Large intestine (tissue), 3 donors: ENCODE data around the gene PAQR5. TPM values are rescaled to one million over a fixed set of nuclear protein-coding genes. Genes with fewer than 3 reads are reported as not detected.
A peak's percentile ranks its signal among the peaks of the same experiment; 100 is the strongest.

Experiments
- DNase-seq, 2 donors: peaks; one replicate each; pipeline versions ENCODE4 v3.0.0 to v3.0.0-alpha.2; 2013
- H3K27ac ChIP-seq: one replicate; pipeline ENCODE4 v1.5.1; 2013; ENCODE audit warnings: low read length
- H3K27me3 ChIP-seq: 2 replicates; pipeline ENCODE4 v1.6.1; 2013; ENCODE audit warnings: low read length; ENCODE audit not compliant: control insufficient read depth, insufficient read depth
- H3K36me3 ChIP-seq: 2 replicates; pipeline ENCODE4 v1.6.1; 2013; ENCODE audit warnings: low read length; ENCODE audit not compliant: control insufficient read depth, insufficient read depth
- H3K4me1 ChIP-seq: one replicate; pipeline ENCODE4 v1.6.1; 2013; ENCODE audit warnings: low read length; ENCODE audit not compliant: control insufficient read depth, insufficient read depth
- H3K4me3 ChIP-seq: one replicate; pipeline ENCODE4 v1.5.1; 2013; ENCODE audit warnings: low read length
- H3K9me3 ChIP-seq: one replicate; pipeline ENCODE4 v1.6.1; 2013; ENCODE audit warnings: mild to moderate bottlenecking, low read depth, low read length, moderate library complexity; ENCODE audit not compliant: control insufficient read depth
- WGBS: methylation state at CpG from one replicate; pipeline ENCODE4 v1.1.5; 2013; ENCODE audit warnings: low lambda C conversion rate; ENCODE audit not compliant: insufficient coverage; 5-methylcytosine and 5-hydroxymethylcytosine counted together
- polyA plus RNA-seq: library from polyadenylated mRNA; unstranded; fragments of 120-200 nt; gene quantifications from one replicate; pipeline ENCODE4 v1.2.1, GENCODE V29; 2013

Gene PAQR5
- polyA plus RNA-seq, 1 donor, result 3.4 TPM

- no peak for DNase-seq
- peaks cover 24% of the 10 kb centered on the region for H3K4me1 ChIP-seq
- no CpG with 5 or more reads among the region's 6 CpGs for WGBS
- H3K27ac ChIP-seq, result no peak overlapping the region
- H3K27me3 ChIP-seq, result peaks cover 14% of the 10 kb centered on the region
- H3K4me3 ChIP-seq, result no peak overlapping the region
- H3K9me3 ChIP-seq, result no peaks in the 10 kb centered on the region
- H3K36me3 ChIP-seq, result no peaks in the 10 kb centered on the region
Observed at GRCh38 chr15:69303337-69304181, 4.8 kb downstream of the PAQR5 start.

DNA sequence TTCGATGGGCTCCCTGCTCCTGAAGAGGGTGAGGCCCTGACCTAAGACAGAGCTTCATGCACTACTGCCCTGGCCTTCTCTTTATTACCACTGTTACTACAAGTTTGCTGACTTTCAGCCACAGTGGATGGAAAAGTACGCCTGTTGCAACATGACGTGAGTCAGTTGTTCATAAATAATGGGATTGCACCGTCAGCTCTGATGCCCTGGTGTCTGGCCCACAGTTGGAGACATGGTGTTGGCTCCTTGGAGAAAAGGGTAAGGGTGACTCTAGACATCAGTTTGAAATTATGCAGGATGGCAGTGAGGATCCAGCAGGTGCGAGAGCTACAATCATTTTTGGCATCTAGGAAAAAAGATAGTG, 5.5 kb downstream of the PAQR5 start:
- no peak overlapping the region for H3K4me3 ChIP-seq
- peak overlapping the region; percentile 47 for H3K27ac ChIP-seq
- no peaks in the 10 kb centered on the region for H3K9me3 ChIP-seq
- DNase-seq, result peak; percentile 52 to 79
- no CpG with 5 or more reads among the region's 5 CpGs for WGBS
- peaks cover 23% of the 10 kb centered on the region for H3K4me1 ChIP-seq
- H3K27me3 ChIP-seq, result peaks cover 12% of the 10 kb centered on the region
- no peaks in the 10 kb centered on the region for H3K36me3 ChIP-seq

- Histone ChIP-seq H3K9me3 (no peaks in the 10 kb centered on the region), H3K4me1 (peaks cover 17% of the 10 kb centered on the region), H3K27me3 (no peaks in the 10 kb centered on the region), H3K27ac (peak overlapping the region; percentile 47), H3K36me3 (no peaks in the 10 kb centered on the region), H3K4me3 (no peak overlapping the region)
- peak; percentile 40 to 70 for DNase-seq
- no CpG with 5 or more reads among the region's 20 CpGs for WGBS
Observed at GRCh38 chr15:69305204-69305931, 6.7 kb downstream of the PAQR5 start.

DNA sequence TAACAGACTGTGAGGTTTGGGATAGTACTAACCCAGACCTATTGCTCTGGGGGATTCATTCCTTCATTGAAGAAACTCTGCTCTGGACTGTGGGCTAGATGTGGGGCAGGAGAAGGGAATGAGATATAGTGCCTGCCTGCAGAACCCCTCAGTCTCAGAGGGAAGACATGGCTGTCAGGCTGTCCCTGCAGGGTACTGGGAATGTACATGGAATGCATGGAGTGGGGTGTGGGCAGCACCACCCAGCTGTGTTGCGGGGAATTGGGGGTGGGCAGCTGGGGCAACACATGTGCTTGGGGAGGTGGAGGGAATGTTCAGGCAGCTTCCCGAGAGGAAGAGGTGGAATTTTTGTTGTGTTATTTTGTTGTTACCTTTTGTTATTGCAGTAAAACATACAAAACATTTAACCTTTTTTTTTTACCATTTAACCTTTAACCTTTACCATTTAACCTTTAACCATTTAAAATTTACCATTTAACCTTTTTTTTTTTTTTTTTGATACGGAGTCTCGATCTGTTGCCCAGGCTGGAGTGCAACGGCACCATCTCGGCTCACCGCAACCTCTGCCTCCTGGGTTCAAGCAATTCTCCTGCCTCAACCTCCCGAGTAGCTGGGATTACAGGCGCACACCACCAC, 7.3 kb downstream of the PAQR5 start:
- H3K4me3 ChIP-seq, result no peak overlapping the region
- no peaks in the 10 kb centered on the region for H3K36me3 ChIP-seq
- H3K9me3 ChIP-seq, result no peaks in the 10 kb centered on the region
- WGBS, result no CpG with 5 or more reads among the region's 9 CpGs
- peaks cover 17% of the 10 kb centered on the region for H3K4me1 ChIP-seq
- no peak for DNase-seq
- peak overlapping the region; percentile 18 for H3K27ac ChIP-seq
- no peaks in the 10 kb centered on the region for H3K27me3 ChIP-seq

- H3K27me3 ChIP-seq, result no peaks in the 10 kb centered on the region
- no peaks in the 10 kb centered on the region for H3K9me3 ChIP-seq
- peaks cover 17% of the 10 kb centered on the region for H3K4me1 ChIP-seq
- WGBS, result no CpG with 5 or more reads among the region's 3 CpGs
- no peaks in the 10 kb centered on the region for H3K36me3 ChIP-seq
- no peak overlapping the region for H3K27ac ChIP-seq
- DNase-seq, result no peak
- H3K4me3 ChIP-seq, result no peak overlapping the region
Observed at GRCh38 chr15:69307939-69308338, 9.2 kb downstream of the PAQR5 start.

- no peak overlapping the region for H3K4me3 ChIP-seq
- H3K36me3 ChIP-seq, result no peaks in the 10 kb centered on the region
- H3K27ac ChIP-seq, result no peak overlapping the region
- H3K9me3 ChIP-seq, result no peaks in the 10 kb centered on the region
- H3K27me3 ChIP-seq, result no peaks in the 10 kb centered on the region
- WGBS, result no CpG with 5 or more reads among the region's 5 CpGs
- DNase-seq, result no peak
- peaks cover 13% of the 10 kb centered on the region for H3K4me1 ChIP-seq
Observed at GRCh38 chr15:69308949-69309348, 10.2 kb downstream of the PAQR5 start.

- 100% methylated on average over 1 of the region's 5 CpGs for WGBS
Observed at GRCh38 chr15:69311319-69311721, 12.6 kb downstream of the PAQR5 start.

GRCh38 chr15:69313432-69314000, 14.8 kb downstream of the PAQR5 start:
- H3K27ac ChIP-seq, result no peak overlapping the region
- H3K4me3 ChIP-seq, result no peak overlapping the region
- 100% methylated on average over 1 of the region's 8 CpGs for WGBS
- peaks cover 20% of the 10 kb centered on the region for H3K4me1 ChIP-seq
- H3K36me3 ChIP-seq, result no peaks in the 10 kb centered on the region
- DNase-seq, result no peak
- no peaks in the 10 kb centered on the region for H3K9me3 ChIP-seq
- no peaks in the 10 kb centered on the region for H3K27me3 ChIP-seq

More at GRCh38 chr15:69311319-69311721, 12.6 kb downstream of the PAQR5 start:
- Histone ChIP-seq H3K36me3 (no peaks in the 10 kb centered on the region), H3K27ac (no peak overlapping the region), H3K4me1 (peaks cover 9% of the 10 kb centered on the region), H3K27me3 (no peaks in the 10 kb centered on the region), H3K9me3 (no peaks in the 10 kb centered on the region), H3K4me3 (no peak overlapping the region)
- no peak for DNase-seq

- no peak for DNase-seq
- peaks cover 20% of the 10 kb centered on the region for H3K4me1 ChIP-seq
- no peaks in the 10 kb centered on the region for H3K9me3 ChIP-seq
- H3K36me3 ChIP-seq, result no peaks in the 10 kb centered on the region
- no peak overlapping the region for H3K27ac ChIP-seq
- WGBS, result 75% methylated on average over 2 of the region's 6 CpGs
- no peaks in the 10 kb centered on the region for H3K27me3 ChIP-seq
- no peak overlapping the region for H3K4me3 ChIP-seq
Observed at GRCh38 chr15:69314131-69314530, 15.4 kb downstream of the PAQR5 start.

DNA sequence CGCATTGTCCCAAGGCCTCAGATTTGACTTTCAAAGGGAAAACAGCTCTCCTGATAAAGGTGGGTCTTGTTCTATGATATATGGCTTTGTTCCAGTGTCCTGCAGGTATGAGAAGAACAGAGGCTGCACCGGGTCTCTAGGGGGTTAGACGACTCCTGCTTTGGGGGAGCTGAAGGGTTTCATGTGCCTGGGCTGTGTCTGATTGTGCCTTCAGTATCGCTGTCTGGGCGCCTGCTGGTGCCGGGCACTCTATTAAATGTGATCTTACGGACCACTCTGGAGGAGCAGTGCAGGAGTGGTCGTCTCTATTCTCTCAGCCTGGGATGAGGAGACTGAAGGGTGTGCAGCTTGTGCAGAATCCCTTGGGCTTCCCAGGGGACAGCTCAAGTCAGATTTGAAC, 16.0 kb downstream of the PAQR5 start:
- H3K27ac ChIP-seq, result no peak overlapping the region

More for the DNA sequence above, 16.0 kb downstream of the PAQR5 start:
- Histone ChIP-seq H3K36me3 (no peaks in the 10 kb centered on the region), H3K27me3 (no peaks in the 10 kb centered on the region), H3K9me3 (no peaks in the 10 kb centered on the region), H3K4me1 (peaks cover 20% of the 10 kb centered on the region), H3K4me3 (no peak overlapping the region)
- DNase-seq, result no peak
- WGBS, result no CpG with 5 or more reads among the region's 8 CpGs
